HG02870 (cell line): Measurements from ENCODE around the gene PHETA1.
"Not testable (repeated sequence)": the region's sequence is repeated elsewhere in the genome, so short reads cannot be mapped to it uniquely, and the experiment has no call there.

Experiments used
- ATAC-seq: cut with Tn5 transposase; IDR thresholded peaks from one replicate; pipeline ENCODE4 v1.9.1; 2021; ENCODE audit warnings: mild to moderate bottlenecking, moderate library complexity; ENCODE audit not compliant: unreplicated experiment

The PHETA1 gene

DNA sequence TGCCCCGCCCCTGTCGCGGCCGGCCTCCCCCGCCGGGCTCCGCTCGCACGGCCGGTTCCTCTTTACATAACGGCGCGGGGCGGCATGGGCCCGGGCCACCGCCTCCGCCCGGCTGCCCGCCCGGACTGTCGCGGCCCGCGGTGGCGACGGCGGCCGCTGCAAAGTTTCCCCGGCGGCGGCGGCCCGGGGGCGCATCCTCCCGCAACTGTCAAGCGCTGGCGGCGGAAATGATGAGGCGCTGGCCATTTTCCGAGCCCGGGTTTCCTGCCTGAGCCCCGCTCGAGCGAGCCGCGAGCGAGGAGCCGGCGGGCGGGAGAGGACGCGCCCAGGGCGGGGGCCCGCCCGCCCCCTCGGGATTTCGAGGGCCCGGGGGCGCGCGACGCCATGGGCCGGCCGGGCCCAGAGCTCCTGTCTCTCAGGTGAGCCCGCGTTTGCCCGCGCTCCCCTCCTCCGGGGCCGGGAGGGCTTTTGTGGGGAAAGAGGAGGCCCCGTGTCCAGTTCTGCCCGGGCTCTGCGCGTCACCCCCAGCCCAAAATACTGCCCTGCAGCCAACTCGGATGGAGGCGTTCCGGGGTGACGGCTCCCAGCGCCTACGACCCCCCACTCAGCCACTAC is 37.1 kb upstream of the PHETA1 start, which contains the start of gene SH2B3:
TSS of gene SH2B3 (plus strand) at position 65 of the 615 bp plus-strand sequence. CDS start 12,223 bp downstream, outside the sequence.
- ATAC-seq: no peak

DNA sequence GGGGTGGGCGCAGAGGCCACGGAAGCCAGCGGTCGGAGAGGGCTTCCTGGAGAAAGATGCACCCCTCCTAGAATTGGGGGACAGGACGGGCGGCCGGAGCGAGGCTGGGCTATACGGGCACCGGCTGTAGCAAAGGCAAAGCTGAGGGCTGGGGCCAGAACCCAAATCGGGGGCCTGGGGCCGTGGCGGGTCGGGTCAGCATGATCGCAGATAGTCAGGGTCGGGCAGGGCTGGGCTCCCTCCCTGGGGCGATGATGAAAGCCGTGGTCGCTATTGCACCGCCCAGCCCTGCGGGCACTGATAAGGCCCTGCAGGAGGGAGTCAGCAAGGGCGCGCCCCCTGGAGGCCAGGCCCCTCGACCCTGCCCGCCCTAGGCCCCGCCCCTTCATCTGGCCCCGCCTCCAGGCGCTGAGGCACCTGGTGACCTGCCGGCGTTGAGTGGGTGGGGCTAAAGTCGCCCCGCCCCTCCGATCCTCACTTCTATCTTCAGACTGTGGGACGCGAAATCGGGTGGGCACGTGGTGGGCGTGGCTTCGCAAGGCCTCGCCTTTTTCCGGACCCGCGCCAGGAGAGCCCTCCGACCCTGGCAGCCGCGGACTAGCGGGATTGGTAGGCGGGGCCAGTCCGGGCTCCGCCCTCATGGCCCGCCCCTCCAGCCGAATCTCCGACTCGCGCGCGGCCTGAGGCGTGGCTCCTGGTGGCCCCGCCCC is 36.4 kb upstream of the PHETA1 start:
- peak; percentile 55 for ATAC-seq

DNA sequence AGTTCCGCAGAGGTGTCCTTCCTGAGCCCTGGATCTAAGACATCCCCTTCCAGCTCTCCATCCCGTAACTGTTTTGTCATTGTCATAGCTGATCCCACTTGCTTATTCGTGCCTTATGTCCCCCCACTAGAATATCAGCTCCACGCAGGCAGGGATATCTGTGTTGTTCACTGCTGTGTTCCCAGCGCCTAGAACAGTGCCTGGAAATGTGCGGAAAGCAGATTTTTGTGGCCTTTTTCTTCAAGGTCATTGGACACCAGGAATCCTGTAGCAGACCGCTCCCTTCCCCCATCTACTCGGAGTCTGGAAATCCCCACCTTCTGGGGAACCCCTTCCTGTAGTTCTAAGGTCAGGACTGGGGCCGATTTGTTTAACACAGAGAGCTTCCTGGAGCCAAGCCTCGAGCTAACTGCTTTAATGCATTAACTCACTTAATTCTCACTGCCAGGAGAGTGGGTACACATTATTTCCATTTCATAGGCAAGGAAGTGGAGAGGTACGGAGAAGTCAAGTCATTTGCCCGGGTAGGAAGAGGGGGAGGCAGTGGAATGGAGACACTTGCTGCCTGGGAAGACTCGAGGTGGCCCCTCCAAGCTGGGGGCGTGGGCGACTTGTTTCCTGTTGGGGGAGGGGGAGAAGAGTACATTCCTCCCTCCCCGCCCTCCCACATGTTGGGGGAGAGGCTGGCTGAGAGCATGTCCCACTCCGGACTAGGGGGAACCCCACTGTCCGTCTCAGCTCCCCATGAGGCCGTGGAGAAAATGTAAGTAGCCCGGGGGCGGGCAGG is 35.7 kb upstream of the PHETA1 start:
- ATAC-seq: no peak

DNA sequence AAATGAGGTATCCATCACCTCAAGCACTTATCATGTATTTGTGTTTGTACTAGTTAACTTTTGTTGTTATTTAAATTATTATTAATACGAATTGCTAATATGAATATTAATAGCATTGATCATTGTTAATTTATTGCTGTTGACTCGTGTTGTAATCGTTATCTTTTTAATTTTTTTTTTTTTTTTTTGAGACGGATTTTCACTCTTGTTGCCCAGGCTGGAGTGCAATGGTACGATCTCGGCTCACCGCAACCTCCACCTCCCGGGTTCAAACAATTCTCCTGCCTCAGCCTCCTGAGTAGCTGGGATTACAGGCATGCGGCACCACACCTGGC is 33.6 kb upstream of the PHETA1 start:
- ATAC-seq: not testable (repeated sequence)

DNA sequence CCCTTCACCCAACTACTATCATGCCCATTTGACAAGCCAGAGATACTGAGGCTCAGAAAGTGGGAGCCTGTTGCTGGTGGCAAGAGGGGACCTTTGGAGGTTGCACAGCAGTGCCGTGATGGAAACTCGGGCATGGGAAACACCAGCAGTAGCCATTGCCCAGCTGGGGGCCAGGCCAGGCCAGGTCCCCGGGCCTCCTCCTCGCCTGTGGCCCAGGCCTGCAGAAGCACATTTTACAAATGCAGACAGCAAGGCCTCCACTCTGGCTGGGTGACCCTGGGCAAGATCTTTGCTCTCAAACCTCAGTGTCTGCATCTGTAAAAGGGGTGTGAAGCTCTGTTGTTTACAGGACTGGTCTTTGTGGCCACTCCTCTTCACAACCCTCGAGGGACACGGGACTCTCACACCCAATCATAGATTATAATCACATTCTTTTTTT is 32.3 kb upstream of the PHETA1 start:
- no peak for ATAC-seq

- not testable (repeated sequence) for ATAC-seq
Measured at GRCh38 chr12:111399741-111400404, 31.0 kb upstream of the PHETA1 start.

DNA sequence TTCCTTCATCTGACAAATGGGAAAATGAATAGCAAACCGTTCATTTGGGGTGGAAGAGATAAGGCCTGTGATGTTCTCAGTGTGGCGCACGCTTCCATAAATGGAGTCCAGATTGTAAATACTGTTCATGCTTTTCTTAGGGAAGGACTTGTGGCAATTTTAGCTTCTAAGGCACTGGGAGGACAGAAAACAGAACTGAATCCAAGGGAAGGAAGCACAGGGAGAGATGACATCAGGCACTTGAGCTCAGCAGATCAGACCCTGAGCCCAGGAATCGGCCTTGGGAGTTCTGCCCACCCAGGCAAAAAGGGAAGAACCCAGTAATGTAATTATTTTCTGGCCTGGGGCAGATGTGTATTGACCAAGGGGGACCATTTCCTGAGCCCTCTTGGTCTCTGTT is 29.6 kb upstream of the PHETA1 start:
- no peak for ATAC-seq

- peak; percentile 41 for ATAC-seq
Measured at GRCh38 chr12:111396726-111397445, 28.0 kb upstream of the PHETA1 start.

GRCh38 chr12:111396271-111396670 is 27.4 kb upstream of the PHETA1 start:
- ATAC-seq: not testable (repeated sequence)

DNA sequence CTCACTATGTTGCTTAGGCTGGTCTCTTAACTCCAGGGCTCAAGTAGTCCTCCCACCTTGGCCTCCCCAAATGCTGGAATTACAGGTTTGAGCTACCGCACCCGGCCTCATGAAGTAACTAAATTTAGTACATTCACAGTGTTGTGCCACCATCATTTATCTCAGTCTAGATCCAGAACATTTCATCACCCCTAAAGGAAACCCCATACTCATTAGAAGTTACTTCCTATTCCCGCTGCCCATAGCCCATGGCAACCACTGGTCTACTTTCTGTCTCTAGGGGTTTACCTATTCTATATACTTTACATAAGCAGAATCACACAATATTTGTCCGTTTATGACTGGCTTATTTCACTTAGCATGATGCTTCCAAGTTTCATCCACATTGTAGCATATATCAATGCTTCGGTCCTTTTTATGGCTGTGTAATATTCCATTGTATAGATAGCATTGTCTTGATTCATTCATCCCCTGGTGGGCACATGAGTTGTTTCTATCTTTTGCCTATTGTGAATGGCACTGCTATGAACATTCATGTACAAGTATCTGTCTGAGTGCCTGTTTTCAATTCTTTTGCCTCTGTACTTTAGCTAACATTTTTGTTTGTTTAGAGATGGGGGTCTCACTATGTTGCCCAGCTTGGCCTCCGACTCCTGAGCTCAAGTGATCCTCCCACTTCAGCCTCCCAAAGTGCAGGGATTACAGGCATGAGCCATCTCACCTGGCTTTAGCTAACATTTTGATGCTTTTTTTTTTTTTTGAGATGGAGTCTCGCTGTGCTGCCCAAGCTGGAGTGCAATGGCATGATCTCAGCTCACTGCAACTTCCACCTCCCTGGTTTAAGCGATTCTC is 26.7 kb upstream of the PHETA1 start:
- ATAC-seq: no peak

DNA sequence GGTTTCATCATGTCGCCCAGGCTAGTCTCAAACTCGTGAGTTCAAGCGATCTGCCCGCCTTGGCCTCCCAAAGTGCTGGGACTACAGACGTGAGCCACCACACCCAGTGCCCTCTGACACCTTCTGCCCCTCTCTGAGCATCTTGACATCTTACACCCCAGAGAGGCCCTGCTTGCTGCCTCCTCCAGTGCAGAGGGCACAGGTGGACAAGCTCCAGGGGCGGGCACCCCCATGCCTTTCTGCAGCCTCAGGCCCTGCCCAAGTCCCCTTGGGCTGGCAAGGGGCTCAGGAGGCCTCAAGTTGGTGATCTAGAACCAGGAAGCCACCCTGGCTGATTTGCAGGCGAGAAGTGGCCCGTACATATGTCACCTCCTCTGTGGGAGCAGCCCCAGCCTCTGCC is 25.6 kb upstream of the PHETA1 start:
- ATAC-seq: no peak

- no peak for ATAC-seq
Measured at GRCh38 chr12:111393700-111394300, 24.9 kb upstream of the PHETA1 start.

DNA sequence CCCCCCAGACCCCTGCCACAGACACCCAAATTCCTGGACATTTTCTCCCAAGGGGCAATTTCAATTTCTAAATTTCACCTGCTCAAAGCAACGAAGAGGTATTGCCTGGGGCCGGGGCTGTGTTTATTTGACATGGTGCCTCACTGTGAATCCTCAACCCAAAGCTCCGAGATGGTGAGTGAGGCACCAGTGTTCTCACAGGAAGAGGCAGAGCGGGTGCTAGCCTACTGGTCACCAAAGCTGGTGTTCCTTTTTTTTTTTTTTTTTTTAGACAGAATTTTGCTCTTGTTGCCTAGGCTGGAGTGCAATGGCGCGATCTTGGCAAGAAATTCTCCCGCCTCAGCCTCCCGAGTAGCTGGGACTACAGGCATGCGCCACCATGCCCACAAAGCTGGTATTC is 22.0 kb upstream of the PHETA1 start:
- no peak for ATAC-seq

DNA sequence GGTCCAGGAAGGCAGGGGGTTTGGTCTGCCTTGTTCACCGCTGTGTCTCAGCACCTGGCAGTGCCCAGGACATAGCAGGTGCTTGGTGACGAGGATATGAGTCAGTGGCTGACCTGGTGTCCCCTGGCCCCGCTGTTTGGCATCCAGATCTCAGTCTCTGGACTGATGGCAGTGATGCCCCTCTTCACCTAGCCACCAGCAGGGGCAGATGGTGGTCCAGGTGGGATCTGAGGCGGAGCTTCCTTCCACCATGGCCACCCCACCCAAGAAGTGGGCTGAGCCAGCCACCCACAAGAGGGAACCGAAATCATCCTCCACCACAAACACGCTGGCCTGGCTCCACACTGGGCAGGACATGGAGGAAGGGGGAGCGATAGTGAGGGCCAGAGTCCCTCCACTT is 20.7 kb upstream of the PHETA1 start:
- ATAC-seq: no peak

DNA sequence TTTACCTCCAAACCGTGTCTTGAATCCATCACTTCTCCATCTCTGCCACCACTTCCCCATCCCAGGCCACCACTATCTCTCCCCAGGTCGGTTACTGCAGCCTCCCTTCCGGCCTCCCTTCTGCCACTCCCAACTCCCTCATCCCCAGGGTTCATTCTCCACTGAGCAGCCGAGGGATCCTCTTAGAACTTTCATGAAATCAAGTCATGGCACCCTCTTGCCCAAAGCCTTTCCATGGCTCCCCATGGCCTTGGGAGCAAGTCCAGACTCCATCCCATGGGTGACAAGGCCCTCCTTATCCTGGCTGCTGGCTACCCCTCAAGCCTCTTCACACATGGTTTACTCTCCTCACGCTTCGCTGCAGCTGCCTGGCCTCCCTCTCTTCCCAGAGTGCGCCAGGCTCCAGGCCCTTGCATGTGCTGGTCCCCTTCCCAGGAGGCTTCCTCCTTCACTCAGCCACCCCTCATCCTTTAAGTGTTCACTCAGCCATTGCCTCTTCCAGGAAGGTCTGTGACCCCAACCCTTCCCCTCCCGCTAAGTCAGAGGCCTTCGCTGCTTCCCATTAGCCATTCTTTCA is 18.9 kb upstream of the PHETA1 start:
- no peak for ATAC-seq

- no peak for ATAC-seq
Measured at GRCh38 chr12:111386885-111387284, 18.0 kb upstream of the PHETA1 start.

DNA sequence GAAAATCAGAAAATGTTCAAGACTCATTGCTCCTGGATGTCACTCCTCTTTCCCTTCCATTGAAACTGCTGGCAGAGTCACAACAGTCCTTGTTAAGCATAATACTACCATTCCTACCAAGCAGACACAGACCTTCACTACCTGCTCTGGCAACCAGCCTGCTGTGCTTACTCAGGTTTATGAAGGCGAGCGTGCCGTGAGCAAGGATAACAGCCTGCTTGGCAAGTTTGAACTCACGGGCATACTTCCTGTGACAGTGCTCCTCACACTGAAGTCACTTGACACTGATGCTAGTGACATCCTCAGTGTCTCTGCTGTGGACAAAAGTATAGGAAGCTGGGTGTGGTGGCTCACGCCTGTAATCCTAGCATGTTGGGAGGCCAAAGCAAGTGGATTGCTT is 15.7 kb upstream of the PHETA1 start:
- no peak for ATAC-seq

DNA sequence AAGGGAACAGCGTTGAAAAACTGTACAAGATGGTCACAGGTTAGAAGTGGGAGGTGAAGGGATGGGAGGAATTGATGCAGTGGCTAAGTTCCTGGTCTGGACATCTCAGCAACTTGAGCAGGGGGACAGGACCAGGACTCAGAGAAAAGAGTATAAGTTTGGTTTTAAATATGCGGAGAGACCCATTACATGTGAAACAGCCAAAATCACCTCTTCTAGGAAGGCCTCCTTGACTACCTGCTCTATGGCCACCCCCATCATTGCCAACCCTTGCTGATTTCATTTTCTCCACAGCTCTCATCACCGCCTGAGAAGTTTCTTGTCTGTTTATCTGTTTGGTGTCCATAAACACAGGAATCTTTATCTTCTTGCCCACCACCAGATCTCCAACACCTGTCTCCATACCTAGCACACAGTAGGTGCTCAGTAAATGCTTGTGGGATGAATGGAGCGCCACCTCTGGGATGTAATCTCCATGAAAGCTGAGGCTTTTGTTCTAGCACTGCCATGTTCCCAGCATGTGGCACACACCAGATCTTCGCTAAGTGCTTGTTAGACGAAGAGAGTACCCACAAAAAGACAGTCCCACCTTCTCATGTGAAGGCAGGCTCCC is 11.2 kb upstream of the PHETA1 start:
- ATAC-seq: no peak

DNA sequence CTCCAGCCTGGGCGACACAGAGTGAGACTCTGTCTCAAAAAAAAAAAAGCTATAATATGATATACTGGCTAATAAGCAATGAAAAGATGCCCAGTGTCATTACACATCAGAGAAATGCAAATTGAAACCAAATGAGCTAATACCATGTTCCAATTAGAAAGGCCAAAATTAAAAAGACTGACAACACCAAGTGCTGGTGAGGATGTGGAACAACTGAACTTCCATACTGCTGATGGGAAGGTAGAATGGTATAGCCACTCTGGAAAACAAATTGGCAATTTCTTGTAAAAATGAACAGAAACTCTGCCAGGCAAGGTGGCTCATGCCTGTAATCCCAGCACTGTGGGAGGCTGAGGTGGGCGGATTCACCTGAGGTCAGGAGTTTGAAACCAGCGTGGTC is 8.5 kb upstream of the PHETA1 start:
- no peak for ATAC-seq
